Hippocampal formation (tissue), 2 donors: Measurements from ENCODE around the gene GRM4.

Source experiments
- DNase-seq, 2 donors: peaks; one replicate each; lab custom pipeline; 2025; lab: John Stamatoyannopoulos, UW

GRM4 gene

DNA sequence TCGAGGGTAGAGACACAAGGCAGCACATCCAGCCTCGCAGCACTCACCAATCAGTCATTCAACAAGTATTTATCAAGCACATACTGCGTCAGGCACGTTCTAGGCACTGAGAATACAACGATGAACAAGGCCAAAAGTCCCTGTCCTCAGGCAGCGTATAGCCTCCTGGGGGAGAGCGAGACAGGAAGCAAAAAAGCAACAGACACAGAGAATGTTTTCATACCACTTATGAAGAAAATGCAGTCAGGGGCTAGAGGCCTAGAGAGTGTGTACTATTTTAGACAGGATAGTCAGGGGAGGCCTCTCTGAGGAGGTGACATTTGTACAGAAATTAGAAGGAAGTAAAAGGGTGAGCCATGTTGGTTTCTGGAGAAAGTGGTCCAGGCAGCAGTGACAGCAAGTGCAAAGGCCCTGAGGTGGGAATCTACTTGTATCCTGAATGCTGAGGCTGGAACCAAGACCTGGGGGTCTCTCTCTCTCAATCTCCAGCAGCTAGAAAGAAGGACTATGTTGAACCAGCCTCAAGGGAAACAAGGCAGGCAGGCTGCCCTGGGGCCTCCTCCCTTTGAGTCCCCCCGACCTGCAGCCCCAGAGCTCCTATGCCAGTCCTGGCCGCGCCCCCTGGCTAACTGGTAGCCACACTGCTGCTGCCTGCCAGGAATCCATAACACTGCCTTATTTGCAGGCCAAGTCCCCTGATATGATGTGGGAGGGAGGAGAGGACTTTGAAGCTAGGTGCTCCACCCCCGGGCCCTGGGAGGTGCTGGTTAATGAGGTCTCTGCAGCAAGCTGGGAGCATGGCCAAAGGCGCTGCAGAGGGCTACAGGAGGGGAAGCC is 151.2 kb downstream of the GRM4 start:
- DNase-seq, result no peak

DNA sequence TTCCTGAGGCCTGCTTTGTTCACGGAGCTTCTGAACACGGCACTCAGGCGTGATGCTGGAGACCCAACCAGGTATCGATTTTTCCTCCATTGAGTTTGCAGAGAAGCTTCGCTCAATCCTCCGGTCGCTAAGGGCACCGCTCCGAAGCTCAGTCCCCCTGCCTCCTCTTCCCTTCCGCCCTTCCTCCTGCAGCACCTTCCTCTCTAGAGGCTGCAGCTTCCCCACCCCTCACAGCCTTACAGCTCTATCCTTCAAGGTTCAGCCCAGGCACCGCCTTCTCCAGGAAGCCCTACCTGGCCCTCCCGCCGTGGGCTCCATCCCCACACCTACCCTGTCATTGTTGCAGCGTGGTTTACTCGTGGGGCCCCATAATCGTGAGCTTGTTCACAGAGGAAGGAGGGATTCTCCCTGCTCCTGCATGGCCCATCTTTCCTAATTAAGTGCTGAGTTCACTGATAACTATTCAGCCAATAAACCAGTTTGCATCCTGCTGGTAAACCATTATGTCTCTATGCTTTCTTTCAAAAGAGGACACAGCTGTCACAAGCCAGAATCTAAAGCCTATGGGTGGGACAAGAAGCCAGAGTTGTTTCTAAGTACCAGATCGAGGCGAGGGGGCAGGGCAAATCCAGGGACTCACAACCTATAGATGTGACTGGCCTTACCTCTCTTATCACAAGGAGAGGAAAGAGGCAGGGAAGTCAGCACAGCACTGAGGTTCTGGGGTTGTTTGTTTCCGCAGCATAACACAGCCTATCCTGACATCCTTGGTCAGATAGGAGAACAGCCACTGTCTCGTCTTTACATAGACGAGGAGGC is 152.0 kb downstream of the GRM4 start:
- no peak for DNase-seq

DNA sequence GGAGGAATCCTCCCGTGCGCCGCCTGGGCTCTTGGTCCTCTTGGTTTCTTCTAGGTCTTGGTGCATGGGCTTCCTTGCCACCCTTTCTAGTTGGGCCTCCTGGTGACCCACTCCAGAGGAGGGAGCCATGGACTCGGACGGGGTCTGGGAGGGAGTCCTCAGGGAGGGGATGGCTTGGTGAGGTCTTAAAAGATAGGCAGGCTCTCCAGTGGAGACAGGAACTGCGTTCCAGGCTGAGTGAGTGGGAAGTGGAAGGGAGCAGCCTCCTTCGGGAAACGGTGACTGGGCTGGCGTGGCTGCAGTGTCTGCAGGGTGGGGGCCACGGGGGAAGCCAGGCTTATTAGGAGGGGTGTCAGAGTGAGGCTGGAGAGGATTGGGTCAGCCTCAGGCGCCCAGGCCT is 152.8 kb downstream of the GRM4 start:
- DNase-seq, result no peak

DNA sequence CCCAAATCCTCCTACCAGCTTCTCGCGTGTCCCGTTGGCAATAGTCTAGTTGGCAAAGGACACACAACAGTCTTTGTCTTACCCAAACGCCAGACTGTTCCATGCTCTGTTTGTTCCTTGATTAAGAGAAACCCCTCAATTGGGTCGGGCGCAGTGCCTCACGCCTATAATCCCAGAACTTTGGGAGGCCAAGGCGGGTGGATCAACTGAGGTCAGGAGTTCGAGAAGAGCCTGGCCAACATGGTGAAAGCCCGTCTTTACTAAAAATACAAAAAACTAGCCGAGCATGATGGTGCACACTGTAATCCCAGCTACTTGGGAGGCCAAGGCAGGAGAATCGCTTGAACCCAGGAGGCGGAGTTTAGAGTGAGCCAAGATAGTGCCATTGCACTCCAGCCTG is 153.7 kb downstream of the GRM4 start:
- no peak for DNase-seq

DNA sequence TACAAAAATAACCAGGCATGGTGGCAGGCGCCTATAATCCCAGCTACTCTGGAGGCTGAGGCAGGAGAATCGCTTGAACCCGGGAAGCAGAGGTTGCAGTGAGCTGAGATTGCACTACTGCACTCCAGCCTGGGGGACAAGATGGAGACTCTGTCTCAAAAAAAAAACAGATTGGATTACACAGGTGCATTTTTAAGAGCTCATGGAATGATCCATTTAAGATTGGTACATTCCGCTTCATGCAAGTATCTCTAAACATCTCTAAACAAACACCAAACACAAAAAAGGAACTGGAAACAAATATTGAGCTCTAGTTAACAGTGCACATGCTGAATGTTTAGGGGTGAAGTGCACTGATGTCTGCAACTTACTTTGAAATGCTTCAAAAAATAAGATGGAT is 154.3 kb downstream of the GRM4 start:
- no peak for DNase-seq

DNA sequence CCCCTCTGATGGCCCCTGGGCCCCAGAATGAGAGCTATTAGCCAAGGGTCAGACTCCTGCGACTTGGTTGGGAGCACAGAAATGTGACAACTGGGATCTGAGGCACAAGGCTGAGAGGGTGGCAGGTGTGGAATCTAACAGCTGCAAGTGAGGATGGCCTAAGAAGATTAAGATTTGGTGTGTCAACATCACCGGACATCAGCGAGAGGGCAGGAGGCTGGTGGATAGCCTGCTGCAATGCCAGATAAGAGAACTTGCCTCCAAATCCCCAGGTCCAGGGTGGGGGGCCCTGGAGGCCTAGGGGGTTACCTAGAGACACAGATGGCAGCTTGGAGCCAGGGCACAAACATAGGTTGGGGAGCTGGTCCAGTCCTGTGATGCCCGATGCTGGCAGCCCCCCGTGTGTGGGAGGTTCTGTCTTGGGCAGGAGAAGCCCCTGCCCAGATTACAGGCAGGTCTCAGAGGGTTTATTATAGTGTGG is 155.8 kb downstream of the GRM4 start:
- DNase-seq, result no peak

DNA sequence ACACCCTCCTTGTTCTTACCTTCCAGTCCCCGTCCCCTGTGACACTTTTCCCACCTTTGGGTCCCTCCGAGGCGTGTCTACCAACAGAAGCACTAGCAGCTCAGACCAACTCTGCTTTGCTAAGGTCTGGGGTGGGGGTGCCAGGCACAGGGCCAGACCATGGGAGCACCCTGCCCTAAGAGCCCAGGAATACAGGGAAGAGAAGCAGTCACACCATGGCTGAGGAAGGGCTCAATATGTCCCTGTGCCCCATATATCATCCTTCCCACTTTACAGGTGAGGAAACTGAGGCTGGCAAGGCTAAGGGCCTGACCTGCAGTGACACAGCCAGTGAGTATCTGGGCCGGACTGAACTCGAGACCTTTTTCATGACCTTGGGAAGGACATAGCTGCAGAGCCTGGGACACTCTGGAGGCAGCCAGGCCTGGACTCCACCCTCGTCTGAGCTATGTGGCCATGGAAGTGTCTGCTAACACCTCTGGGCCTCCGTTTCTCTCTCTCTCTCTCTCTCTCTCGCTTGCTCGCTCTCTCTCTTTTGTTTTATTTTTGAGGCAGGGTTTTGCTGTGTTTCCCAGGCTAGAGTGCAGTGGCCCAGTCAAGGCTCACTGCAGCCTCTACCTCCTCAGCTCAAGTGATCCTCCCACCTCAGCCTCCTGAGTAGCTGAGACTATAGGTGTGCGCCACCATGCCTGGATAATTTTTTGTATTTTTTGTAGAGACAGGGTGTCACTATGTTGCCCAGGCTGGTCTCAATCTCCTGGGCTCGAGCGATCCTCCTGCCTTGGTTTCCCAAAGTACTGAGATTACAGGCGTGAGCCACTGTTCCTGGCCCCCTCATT is 156.7 kb downstream of the GRM4 start:
- no peak for DNase-seq

DNA sequence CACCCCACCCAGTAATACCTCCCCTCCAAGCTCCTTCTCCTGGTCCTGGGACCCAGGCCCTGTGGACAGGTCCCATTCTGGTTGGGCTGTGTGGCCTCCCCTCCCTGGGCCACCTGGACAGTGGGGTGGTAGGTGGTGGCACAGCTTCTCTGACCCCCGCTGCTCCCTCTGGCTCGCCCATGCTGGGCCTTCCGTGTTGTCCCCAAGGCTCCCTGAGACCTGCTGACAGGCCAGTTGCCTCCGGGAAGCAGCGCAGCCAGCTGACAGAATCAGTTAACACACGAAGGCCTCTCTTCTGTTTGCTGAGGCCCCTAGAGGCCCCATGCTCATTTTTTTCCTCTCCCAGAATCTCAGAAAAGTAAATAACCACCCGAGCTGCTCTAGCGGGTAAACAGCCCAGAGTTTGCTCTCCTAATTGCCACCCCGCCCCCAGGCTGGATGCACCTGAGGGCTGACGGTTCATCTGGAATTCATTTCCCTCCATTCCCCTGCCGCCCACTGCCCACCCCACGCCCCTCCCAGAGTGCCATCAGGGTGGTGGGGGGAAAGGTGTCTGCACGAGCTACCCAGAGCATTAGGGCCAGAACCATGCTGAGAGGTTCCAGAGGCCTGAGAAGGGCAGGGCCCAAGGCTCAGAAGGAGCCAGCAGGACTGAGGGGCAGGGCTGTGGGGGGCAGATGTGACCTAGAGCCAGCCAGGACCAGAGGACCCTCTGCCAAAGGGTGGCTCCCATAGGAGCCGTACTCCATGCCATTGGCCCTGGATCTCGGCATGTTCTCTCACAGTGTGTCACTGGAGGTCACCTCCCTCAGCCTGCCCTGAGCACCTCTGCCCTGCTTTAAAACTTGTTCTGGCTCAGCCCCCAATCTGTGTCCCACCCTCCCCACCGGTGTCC is 157.5 kb downstream of the GRM4 start:
- DNase-seq, result no peak

DNA sequence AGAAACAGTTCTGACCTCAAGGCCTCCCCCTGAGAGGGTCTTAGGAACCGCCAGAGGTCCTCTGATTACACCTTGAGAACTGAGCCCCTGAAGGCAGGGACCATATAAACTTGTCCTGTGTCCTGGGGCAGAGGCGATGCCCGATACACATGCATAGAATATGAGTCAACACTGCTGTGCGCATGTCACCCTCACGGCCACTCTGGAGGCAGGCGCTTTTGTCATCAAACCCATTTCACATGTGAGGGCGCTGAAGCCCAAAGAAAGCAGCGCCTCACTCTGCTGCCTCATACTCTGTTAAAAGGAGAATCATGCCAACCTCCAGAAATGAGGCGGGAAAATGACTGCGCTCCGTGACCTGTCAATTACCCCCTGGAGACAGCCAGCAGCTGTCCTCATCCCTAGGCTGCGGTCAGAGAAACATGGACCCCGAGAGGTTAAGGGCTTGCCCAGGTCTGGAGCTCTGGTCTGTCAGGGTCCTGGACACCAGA is 158.3 kb downstream of the GRM4 start:
- DNase-seq, result no peak

DNA sequence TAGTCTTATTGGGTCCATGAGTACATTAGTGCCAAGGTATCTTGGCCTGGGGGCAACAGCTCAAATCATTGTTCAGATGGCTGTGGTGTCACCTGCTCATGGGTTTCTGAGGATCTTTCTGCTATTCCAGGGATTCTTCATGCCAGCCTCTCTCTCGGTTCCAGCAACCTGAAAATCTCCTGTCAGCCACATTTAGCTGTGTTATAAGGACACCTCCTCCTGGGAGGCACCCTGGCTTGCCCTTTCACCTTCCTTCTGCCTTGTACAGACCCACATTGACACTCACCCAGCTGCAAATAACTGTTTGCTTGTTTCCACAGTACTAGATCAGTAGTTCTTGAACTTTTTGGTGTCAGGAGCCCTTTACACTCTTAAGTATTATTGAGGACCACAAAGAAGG is 159.9 kb downstream of the GRM4 start:
- no peak for DNase-seq

DNA sequence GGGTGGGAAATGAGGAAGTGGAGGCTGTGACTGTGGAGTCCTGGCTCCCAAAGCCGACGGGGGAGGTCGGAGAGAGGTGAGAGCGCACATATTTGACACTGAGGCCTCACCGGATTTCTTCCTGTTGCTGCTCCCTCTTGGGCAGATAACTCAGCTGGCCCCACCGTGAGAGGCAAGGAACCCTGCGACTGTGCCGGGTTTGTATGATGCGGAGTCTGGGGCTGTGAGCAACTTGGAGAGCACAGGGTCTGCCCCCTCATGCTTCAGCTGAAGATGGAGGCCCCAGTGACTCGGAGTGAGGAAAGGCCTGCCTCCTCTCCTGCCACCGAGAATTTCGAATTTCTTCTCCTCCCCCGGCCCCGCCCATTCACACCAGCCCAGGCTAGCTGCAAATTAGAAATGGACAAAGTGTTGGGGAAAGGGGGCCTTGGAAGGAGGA is 160.6 kb downstream of the GRM4 start:
- no peak for DNase-seq

DNA sequence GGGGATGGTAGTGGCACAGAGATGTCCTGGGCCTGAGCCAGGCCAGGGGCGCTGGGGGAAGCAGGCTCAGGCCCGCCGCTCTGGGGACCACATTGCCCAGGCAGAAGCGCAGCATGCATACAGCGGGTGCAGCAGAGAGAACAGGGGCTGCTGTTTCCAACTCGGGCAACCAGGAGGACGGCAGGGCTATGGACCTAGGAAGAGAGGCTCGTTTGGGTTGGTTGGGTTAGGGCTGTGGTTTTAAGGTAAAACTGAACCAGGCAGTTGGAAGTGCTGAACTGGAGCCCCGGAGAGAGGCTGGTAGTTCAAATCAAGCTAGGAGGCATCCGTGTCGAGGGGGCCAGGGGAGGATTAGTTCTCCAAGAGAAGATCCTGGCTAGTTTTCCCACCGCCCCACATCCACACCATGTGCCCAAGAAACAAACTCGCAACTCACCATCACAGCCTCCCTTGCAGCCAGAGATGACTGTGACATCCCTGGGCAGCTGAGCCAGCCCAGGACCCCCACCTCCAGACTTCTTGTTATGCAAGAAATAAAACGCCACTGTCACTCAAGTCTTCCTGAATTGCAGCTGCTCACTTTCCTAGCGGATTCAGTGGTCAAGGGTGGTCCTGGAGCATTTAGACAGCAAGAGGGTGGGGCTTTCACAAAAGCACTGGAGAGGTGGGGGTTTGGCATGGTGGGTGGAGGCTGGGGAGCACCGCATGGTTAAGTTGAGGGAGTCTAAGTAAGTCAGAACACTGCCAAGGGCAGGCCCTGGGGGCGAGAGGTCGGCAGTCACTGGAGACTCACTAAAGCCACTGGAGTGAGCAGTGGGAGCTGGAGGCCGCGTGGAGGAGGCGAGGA is 161.2 kb downstream of the GRM4 start:
- no peak for DNase-seq

DNA sequence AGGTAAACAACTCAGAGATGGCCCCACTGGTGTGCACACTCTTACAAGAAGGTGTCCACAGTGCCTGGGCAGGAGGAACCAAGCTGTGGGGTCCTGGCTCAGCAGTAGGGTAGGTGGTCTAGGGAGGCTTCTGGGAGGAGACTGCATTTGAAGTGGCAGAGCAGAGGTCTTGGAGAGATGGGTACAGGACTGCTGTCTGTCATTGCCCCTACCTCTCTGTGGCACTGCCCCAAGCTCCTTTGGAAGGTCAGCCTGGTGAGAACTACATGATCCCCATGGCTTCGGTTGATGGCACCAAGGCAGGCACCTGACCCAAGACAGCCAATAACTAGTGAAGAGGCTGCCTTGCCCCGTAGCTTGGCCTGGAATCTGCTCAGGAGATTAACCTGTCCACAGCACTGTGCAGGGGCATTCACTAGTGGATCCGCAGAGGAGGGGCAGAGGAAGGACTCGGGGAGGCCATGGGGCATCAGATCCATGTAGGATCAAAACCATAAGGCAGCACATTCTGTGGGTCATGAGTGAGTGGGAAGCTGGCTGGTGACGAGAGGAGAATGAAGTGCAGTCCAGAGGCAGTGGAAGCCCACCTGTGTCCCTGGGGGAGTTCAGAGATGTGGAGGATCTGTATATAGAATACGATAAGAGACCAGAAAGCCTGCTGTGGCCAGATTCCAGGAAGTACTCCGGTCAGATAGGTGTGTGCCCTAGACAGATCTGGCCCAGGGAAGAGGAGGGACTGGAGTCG is 162.0 kb downstream of the GRM4 start:
- no peak for DNase-seq

DNA sequence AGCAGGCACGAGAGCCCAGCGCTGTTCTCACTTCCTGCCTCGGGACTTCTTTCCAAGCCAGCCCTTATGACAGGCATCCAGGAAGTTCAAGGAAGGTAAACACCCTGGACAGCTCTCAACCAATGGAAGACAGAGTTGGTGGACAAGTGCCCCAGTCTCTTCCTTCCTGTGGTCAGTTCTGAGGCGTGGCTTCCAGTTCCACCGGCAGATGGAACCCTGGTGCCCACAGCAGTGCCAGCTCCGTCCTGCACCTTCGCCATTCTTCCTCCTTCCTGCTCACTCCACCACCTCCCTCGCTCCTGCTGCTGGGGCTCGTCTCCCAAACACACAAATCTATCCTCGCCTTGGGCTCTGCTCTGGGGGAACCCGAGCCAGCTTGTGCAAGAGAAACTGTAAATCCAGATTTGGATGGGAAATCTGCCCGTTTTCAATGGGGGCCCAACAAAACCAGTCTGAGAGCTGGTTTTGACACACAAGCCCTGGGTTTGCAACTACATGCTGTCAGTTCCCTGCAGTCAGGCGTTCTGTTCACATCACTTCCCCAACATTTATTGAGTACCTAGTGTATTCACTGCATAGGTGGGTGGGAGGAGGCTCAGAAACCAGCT is 162.7 kb downstream of the GRM4 start:
- DNase-seq, result no peak

DNA sequence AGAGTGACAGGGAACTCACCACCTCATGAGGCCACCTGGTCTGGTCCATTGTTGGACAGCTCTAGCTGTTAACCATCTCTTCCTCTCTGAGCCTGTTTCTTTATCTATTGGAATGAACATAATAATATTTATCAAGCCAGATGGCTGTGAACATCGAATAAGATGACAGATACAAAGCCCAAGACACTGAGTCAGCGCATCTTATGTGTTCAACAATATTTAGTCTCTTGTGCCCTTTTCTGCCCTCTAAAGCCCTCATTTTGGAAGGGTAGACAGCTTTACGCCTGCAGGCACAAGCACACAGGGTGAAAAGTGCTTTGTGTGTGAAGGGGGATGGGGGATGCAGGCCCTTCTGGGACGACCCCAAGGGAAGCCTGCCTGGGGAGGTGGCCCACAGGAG is 164.0 kb downstream of the GRM4 start:
- no peak for DNase-seq

DNA sequence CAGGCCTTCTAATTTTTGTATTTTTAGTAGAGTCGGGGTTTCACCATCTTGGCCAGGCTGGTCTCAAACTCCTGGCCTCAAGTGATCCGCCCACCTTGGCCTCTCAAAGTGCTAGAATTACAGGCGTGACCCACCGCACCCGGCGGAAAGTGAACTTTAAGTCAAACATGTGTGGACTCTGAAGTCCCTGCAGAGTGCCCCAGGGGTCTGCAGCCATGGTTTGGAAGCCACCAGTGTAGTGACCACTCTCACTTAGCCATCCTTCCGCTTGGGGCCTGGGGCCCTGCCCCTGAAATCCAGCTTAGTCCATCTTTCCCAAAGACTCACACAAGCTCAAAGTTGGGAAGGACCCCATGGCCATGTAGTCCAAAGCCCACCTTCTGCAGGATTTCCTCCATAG is 164.5 kb downstream of the GRM4 start:
- DNase-seq, result no peak

DNA sequence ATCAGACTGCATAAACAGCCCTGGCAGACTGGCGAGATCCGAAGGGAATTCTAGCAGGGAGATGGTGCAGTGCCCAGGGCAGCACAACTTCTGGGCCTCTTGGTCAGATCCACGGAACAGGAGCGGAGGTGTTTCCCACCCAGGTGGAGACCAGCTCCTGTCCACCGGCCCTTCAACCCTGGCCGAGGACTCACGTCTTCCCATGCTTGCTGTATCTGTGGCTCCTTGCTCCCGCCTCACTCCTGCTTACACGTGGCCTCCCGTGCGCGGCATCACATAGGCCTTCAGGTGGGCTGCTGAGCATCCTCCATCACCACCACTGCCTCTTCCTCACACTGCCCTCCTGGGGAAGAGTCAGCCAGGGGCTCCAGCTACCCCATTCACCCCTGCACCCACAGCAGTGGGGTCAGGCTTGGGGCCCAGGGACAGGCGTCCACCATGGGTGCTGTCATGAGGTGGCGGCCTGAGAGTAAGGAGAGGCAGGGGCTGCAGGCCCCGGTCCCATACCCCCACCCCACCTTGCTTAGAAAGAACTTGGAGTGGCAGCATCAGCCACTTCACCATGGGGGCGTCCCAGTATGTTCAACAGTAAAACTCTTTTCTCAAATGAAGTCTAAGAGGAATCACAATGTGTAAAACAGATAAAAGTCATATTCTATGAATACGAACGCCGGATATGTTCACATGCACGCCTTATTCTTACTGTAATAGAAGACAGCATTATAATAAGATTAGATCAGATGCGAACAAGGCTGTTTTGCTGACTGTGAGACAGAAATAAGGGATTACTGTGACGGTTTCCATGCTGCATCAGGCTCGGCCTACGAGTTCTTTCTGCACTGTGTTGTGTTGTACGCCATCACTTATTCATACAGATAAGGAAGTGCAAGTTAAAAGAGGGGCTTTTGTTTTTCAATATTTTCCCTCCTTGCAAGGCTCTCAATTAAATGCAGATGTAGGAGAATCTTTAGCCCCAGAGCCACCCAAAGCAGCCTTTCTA is 165.4 kb downstream of the GRM4 start:
- DNase-seq, result no peak

DNA sequence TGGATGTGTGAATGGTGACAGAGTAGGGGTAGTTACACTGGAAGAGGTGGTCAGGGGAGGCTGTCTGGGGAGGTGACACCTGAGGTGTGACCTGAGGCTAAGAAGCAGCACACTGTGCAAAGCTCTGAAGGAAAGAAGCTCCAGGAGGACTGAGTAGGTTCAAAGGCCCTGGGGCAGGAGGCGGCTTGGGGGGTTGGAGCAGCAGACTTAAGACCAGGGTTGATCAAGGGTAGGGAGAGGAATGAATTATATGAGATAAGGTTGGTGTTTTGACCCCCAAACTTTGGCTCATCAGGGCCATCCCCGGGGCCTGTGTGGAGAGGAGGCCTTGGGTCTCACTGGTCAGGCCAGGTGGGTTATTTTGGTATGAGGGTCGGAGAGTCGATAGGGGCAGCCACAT is 166.1 kb downstream of the GRM4 start:
- DNase-seq, result no peak
